NCI-H226 (cell line): ENCODE results near the gene STX18.
A peak's percentile ranks its signal among the peaks of the same experiment; 100 is the strongest.
"Not testable (repeated sequence)": the region's sequence is repeated elsewhere in the genome, so short reads cannot be mapped to it uniquely, and the experiment has no call there.

Source experiments
- DNase-seq: peaks from one replicate; pipeline ENCODE4 v3.0.0-alpha.2; 2015

The STX18 gene

DNA sequence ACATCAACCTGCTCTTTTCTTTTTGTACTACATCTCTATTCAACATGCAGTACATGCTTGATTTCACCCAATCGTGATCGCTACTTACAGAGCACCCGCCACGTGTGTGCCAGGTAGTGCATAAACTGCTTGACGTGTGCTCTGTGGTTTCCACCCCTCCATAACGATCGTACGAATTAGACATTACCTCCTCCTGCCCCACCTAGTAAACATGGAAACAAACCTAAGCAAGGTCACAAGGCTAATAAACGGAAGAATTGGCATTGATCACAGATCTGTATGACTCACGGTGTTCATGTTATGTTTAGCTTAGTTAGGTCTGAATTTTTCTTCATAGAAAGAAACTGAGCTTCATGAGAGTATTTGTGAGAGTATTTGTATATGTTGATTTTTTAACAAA is 64.1 kb downstream of the STX18 start:
- DNase-seq: no peak

- DNase-seq: no peak
Measured at GRCh38 chr4:4477391-4477790, 64.5 kb downstream of the STX18 start.

DNA sequence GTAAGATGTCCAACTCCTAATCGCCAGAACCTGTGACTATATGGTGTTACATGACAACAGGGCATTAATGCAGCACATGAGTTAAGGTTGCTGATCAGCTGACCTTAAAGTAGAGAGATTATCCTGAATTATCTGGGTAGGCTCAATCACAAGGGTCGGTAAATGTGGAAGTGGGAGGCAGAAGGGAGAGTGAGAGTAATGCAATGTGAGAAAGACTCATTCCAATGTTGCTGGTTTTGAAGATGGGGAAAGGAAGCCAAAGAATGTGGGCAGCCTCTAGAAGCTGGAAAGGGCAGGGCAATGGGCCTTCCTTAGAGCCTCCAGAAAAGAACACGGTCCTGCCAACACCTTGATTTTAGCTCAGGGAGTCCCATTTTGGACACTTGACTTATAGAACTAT is 67.4 kb downstream of the STX18 start:
- DNase-seq: peak; percentile 59

DNA sequence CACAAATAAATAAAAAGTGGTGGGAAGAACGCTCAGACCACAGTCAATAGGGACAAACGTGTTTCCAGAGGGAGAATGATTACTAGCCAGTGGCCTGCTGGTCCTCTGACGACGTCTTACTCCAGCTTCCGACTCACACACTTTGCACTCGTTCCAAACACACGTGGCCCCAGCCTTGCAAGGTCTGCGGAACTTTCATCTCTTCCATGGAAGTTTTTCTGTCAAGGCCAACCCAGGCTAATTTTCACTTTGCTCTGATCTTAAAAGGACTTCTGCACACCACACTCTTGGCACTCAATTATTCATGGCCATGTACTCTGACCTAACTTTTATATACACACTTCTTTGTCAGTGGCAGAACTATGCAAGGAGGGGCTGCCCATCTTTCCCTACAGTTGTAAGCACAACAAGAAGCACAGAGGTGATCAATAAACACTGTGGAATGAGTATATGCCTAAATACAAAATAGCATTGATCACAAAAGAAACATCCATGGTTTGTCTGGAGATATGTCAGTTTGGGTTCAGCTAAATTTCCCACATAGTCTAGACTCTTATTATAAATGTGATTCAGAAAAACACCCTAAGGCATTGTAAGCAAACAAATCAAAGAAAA is 69.4 kb downstream of the STX18 start:
- no peak for DNase-seq

GRCh38 chr4:4471195-4471594 is 70.7 kb downstream of the STX18 start:
- DNase-seq: no peak

GRCh38 chr4:4470208-4470607 is 71.6 kb downstream of the STX18 start:
- DNase-seq: no peak

DNA sequence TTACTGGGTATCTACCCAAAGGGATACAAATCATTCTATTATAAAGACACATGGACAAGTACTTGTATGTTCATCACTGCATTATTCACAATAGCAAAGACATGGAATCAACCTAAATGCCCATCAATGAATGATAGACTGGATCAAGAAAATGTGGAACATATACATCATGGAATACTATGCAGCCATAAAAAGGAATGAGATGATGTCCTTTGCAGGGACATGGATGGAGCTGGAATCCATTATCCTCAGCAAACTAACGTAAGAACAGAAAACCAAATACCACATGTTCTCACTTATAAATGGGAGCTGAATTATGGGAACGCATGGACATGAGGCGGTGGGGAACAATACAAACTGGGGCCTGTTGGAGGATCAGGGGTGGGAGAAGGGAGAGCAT is 76.6 kb downstream of the STX18 start:
- not testable (repeated sequence) for DNase-seq

- DNase-seq: no peak
Measured at GRCh38 chr4:4462970-4463369, 78.9 kb downstream of the STX18 start.

DNA sequence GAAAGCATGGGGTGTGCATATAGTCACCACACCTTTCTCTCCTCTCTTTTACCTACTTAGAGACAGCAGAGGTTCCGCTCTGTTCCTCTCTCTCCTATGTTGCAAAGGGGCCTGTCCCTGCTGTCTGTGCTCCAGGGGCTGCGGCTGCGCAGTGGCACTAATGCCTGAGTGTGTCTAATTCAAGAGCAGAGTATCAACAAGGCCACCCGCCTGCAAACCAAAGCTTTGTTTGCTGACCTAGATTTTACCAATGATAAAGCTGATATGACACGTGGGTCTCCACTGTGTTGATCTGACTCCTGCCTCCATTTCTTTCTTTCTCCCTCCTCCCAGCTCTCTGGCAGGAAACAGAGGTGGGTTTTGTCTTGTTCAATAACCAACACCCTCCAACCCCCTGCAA is 80.0 kb downstream of the STX18 start:
- no peak for DNase-seq

- DNase-seq: no peak
Measured at GRCh38 chr4:4461178-4461577, 80.7 kb downstream of the STX18 start.

DNA sequence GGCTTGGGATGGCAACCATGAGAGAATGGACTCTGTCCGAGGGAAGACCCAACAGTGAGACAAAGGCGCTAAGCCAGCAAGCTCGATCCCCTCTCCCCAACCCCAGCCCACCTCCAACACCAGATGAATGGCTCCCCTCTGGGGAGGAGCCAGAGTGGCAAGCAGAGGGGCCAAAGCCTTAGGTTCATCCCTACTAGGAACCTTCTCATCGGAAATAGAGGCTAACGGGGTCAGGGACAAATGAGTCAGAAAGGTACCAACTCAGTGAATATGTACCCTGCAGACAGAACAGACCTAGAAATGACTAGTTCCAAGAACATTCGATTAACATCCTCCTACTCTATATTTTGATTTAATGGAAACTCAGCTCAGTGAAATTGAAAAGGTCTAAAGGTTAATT is 81.1 kb downstream of the STX18 start:
- no peak for DNase-seq

GRCh38 chr4:4459181-4459580 is 82.7 kb downstream of the STX18 start:
- DNase-seq: no peak

DNA sequence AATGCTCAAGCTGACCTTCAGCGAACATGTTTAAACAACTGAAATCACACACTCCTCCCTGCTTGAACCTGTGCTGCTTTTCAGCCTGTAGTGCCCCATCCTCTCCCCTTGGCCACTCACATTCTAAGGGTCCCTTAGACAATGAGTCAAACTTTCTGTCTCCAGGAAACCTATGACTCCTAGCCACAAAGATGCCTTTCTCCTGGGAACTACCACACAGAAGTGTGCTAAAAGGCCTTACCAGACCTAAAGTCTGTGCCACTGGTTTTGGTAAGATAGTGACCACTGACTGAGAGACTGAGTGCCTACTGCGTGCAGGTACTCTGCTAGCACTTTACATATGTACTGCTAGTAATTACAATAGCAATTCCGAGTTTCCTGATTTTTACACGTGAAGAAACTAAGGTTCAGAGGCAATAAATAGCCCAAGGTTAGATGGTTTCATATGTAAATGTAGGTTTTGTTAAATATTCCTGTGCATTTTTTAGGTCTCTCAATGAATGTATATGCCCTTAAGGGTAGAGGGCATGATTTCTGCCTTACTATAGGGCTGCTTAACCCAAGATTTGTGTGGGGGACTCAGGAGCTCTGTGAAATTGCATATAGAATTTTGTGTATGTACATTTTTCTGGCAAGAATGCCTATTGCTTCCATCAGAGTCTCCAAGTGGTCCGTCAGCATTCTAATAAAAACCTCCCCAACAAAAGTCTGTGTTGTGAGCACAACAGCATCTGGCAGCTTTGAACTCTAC is 83.9 kb downstream of the STX18 start:
- no peak for DNase-seq

DNA sequence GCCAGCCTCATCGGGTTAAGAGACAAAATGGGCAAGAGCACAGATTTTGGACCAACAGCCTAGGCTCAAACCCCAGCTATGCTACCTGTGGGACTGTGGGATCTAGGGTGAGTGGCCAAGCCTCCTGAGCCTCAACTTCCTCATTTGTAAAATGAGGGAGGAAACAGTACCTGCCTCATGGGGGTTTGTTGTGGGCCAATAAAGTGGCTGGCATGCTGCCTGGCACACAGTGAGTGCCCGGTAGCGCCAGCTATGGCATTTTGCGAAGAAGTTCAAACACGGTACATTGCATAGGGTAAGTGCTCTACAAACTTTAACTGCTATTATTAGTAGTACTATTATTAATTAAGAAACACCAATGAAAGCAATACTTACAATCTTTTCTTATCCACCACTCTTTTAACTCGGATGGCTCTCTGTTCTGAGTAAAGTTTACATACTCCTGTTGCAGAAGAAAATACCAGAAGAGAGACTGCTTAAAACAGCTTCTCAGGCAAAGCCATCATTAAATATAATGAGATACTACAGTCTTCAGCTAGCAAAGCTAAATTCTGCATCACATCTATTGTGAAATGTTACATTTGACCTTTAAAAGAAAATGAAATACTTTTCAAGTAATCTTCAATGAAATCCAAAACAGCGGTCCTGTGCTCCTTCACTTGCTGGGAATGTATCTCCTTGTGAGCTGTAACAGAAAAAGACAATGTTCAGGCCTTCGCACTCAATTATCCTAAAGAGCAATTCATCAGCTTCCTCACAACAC is 84.9 kb downstream of the STX18 start:
- DNase-seq: no peak

DNA sequence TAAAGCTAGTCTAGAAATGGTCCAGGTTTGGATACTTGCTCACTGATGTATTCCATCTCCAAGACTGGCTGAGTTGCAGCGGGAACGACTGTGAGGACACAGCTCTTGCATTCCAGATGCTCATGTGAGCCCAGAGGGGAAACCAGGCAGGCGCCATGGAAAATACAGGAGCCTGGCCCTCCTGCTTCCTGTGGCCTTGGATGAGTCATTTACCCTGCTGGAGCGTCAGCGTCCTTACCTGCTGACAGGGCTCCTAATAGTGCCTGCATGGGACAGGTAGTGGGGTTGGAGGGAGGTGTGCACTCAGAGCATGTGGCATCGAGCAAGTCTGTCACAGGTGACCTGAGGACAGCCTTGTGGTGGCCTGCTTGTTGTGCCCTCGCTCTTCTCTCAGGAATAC is 85.5 kb downstream of the STX18 start:
- DNase-seq: peak; percentile 7

GRCh38 chr4:4455210-4455865 is 86.5 kb downstream of the STX18 start:
- no peak for DNase-seq

DNA sequence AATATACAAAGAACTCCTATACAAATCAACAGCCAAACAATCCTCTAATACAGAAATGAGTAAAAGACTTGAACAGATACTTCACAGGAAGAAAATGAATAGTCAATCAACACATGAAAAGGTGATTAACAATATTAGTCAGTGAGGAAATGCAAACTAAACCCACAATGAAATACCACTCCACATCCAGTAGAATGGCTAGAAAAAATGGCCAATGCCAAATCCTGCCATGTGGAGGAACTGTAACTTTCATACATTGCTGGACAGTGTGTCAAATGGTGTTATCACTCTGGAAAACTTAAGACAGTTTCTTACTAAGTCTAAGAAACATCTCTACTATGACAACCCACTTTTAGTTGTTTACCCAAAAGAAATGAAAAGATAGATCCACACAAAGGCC is 95.4 kb downstream of the STX18 start:
- DNase-seq: peak; percentile 14

- DNase-seq: peak; percentile 60
Measured at GRCh38 chr4:4443821-4444220, 98.0 kb downstream of the STX18 start.

DNA sequence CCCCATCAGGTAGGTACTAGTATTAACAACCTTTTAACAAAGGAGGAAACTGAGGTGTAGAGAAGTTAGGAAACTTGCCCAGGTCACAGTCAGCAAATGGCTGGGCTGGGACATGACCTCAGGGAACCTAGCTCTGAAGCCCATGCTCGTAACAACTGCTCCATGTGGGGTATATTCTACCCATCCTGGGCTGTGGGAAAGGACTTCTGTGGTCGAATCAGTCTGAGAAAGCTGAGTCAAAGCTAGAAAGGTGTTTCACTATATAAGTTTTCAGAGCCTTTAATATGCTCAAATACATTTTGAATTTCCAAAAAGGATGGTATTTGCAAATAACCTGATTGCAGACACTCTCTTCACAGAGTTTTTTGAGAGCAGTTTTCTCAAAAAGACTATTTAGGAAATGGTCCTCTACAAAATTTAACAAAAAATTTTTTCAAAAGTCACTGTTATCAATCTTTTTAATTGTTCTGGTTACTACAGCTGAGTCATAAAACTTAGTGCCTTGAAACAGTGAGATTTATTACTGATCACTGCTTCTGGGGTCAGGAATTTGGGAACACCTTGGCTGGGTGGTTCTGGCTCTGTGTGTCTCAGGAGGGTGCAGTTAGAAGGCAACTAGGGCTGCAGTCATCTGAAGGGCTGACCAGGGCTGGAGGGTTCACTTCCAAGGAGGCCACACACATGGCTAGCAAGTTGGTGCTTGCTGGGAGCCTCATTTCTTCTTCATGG is 101.4 kb downstream of the STX18 start:
- DNase-seq: no peak

GRCh38 chr4:4439782-4440181 is 102.1 kb downstream of the STX18 start:
- DNase-seq: peak; percentile 1

DNA sequence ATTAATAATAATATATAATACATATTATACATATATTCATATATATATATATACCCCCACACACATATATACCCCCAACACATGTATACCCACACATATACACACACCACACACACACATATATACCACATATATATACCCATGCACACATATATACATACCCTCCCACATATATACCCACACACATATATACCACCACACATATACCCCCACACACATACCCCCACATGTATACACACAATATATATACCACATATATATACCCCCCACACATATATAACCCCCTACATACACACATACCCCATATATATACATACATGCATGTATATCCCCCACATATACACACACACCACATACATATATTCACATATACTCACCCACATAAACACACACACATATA is 103.0 kb downstream of the STX18 start:
- no peak for DNase-seq

DNA sequence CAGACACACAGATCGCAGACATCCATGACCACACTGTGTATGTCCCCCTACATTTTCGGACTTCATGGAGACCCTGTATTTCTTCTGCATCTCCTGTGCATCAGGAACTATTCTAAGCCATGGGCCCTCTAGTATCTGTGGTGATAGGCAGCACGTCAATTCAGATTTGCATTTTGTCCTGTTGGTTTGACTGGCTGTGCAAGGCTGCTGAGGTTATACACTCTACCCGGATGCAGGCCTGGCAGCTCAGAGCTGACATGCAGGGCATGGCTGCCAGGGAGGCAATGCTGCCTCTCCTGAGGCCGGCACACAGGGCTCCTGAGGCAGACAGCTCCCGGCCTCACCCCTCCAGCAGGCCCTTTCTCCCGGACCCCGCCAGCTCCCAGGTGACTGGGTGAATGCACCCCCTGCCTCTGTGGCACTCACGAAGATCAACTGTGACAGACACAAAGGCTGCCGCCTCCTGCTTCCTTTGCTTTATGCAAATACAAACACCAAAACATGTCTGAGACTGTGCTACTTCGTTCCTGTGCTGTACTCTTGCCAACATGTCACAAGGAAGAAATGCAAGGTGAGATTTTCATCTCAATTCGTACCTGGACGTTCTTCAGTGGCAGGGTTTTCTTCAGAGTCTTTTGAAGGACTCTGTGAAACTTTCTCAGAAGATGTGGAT is 103.9 kb downstream of the STX18 start:
- DNase-seq: no peak
